T-helper 1 cell (primary cell): ENCODE data around the gene EIF4E.
"Not testable (repeated sequence)": the region's sequence is repeated elsewhere in the genome, so short reads cannot be mapped to it uniquely, and the experiment has no call there.

ENCODE experiments used
- DNase-seq, 5 donors: peaks; one replicate each; pipeline ENCODE4 v3.0.0-alpha.2; 2012 to 2020

The EIF4E gene

GRCh38 chr4:98930311-98930865 is 1.5 kb upstream of the EIF4E start:
- DNase-seq, result no peak

GRCh38 chr4:98929341-98930267 is 671 bp upstream of the EIF4E start:
- peak in 4 of 5 donors; percentile 13 to 89 (median 21) for DNase-seq

- DNase-seq, result peak; percentile 43 to 80 (median 57)
Observed at GRCh38 chr4:98928131-98928504, 815 bp downstream of the EIF4E start.

- DNase-seq, result not testable (repeated sequence)
Observed at GRCh38 chr4:98926257-98926656, 2.7 kb downstream of the EIF4E start.

GRCh38 chr4:98921292-98921691 is 7.6 kb downstream of the EIF4E start:
- DNase-seq, result no peak

- no peak for DNase-seq
Observed at GRCh38 chr4:98919996-98920395, 8.9 kb downstream of the EIF4E start.

- not testable (repeated sequence) for DNase-seq
Observed at GRCh38 chr4:98910728-98911127, 18.2 kb downstream of the EIF4E start.

GRCh38 chr4:98909646-98910401 is 19.1 kb downstream of the EIF4E start:
- DNase-seq, result no peak

GRCh38 chr4:98908703-98909262 is 20.1 kb downstream of the EIF4E start:
- DNase-seq, result no peak

- no peak for DNase-seq
Observed at GRCh38 chr4:98908182-98908581, 20.8 kb downstream of the EIF4E start.

- no peak for DNase-seq
Observed at GRCh38 chr4:98905839-98906238, 23.1 kb downstream of the EIF4E start.

- no peak for DNase-seq
Observed at GRCh38 chr4:98905297-98905696, 23.6 kb downstream of the EIF4E start.

- DNase-seq, result no peak
Observed at GRCh38 chr4:98903963-98904362, 25.0 kb downstream of the EIF4E start.

- DNase-seq, result no peak
Observed at GRCh38 chr4:98903561-98903960, 25.4 kb downstream of the EIF4E start.

GRCh38 chr4:98899277-98899676 is 29.7 kb downstream of the EIF4E start:
- no peak for DNase-seq

- DNase-seq, result no peak
Observed at GRCh38 chr4:98891478-98892337, 37.2 kb downstream of the EIF4E start.

- DNase-seq, result no peak
Observed at GRCh38 chr4:98890702-98891455, 38.1 kb downstream of the EIF4E start.

- no peak for DNase-seq
Observed at GRCh38 chr4:98887145-98887544, 41.8 kb downstream of the EIF4E start.

GRCh38 chr4:98886382-98886781 is 42.6 kb downstream of the EIF4E start:
- not testable (repeated sequence) for DNase-seq

GRCh38 chr4:98880884-98881283 is 48.0 kb downstream of the EIF4E start:
- DNase-seq, result not testable (repeated sequence)

- no peak for DNase-seq
Observed at GRCh38 chr4:98879515-98879914, 49.4 kb downstream of the EIF4E start.
